Endothelial cell of umbilical vein (primary cell): ENCODE results near the gene APOM.

Experiments
- CTCF ChIP-seq, 2 donors: IDR thresholded peaks; 1 replicate in 1 of 2; 2 replicates in 1 of 2; pipeline ENCODE4 v1.5.1; 2011; ENCODE audit warnings: low read length in 2 of 2, mild to moderate bottlenecking in 2 of 2, moderate library complexity in 2 of 2, control low read depth in 1 of 2, inconsistent platforms in 1 of 2, low read depth in 1 of 2; ENCODE audit not compliant: insufficient read depth in 1 of 2; ENCODE audit errors: extremely low read depth in 1 of 2
- EZH2 ChIP-seq: IDR thresholded peaks from 2 replicates; pipeline ENCODE4 v1.6.1; 2012; ENCODE audit warnings: borderline replicate concordance, low read depth, mild to moderate bottlenecking, moderate library complexity, low read length, inconsistent platforms; ENCODE audit not compliant: severe bottlenecking
- FOS ChIP-seq: IDR thresholded peaks from 2 replicates; pipeline ENCODE4 v1.6.1; 2011; ENCODE audit warnings: mild to moderate bottlenecking, low read length, moderate library complexity, borderline replicate concordance; ENCODE audit not compliant: insufficient read depth
- GATA2 ChIP-seq: IDR thresholded peaks from 2 replicates; pipeline ENCODE4 v1.7.0; 2011; ENCODE audit warnings: low read depth, mild to moderate bottlenecking, moderate library complexity, mixed read lengths, low read length; ENCODE audit not compliant: insufficient read length, insufficient read depth
- JUN ChIP-seq: IDR thresholded peaks from 2 replicates; pipeline ENCODE4 v1.6.1; 2011; ENCODE audit warnings: borderline replicate concordance, low read depth; ENCODE audit not compliant: insufficient read length, insufficient read depth
- MAX ChIP-seq: IDR thresholded peaks from 2 replicates; pipeline ENCODE4 v1.6.1; 2011; ENCODE audit not compliant: insufficient read depth, insufficient read length
- MYC ChIP-seq: IDR thresholded peaks from one replicate; pipeline ENCODE4 v1.6.1; 2011; ENCODE audit warnings: mild to moderate bottlenecking, low read depth, low read length
- POLR2A ChIP-seq: IDR thresholded peaks from 2 replicates; pipeline ENCODE4 v1.6.1; 2012; ENCODE audit warnings: low read depth, mild to moderate bottlenecking, control low read depth, low read length
- POLR2AphosphoS5 ChIP-seq: IDR thresholded peaks from 2 replicates; pipeline ENCODE4 v1.6.1; 2012; ENCODE audit warnings: low read depth, mild to moderate bottlenecking, control low read depth, low read length, moderate library complexity; ENCODE audit not compliant: insufficient read depth

GRCh38 chr6:31690231-31691077, 34.8 kb downstream of the APOM start:
- TF ChIP-seq POLR2A (no peak), POLR2AphosphoS5 (no peak), CTCF (IDR thresholded peaks at IDR 0.05; ENCODE audit: extremely low read depth in 1 of 2, insufficient read depth in 1 of 2, low read depth in 1 of 2, low read length in 2 of 2) (no peak), MAX (no peak), EZH2 (no peak), MYC (no peak), GATA2 (no peak), JUN (no peak), FOS (no peak)
